K562 (cell line): ENCODE data around the gene CACNA1S. TPM values are rescaled to one million over a fixed set of nuclear protein-coding genes. Genes with fewer than 3 reads are reported as not detected.

Experiments
- ATAC-seq: fragments of 200-7000 bp; cut with Tn5 transposase; 3 replicates; pipeline ENCODE4 v1.9.1; 2020; ENCODE audit warnings: moderate library complexity
- BruUV-seq: library from RNA; stranded (reverse); fragments of 400-500 nt; replicated peaks from 2 replicates; lab custom pipeline; 2021; lab: Mats Ljungman, UMichigan
- CTCF ChIA-PET: fragments of 300-600 bp; formaldehyde crosslinking; extraction: SDS; loops from one replicate; lab custom pipeline; 2021; ENCODE audit warnings: low intra/inter-chr PET ratio; lab: Yijun Ruan, JAX
- POLR2A ChIA-PET: fragments of 300-600, 350-650 bp; sonication (Branson Sonifier 250); formaldehyde crosslinking; extraction: SDS; loops from one replicate; lab custom pipeline; 2021; ENCODE audit warnings: antibody characterized with exemption, inconsistent platforms; lab: Yijun Ruan, JAX
- DNase-seq, 4 experiments: peaks; one replicate each; pipeline versions ENCODE4 v3.0.0 to v3.0.0-alpha.2; 2011 to 2018; ENCODE audit warnings: low spot score in 3 of 4, mixed read lengths in 3 of 4; ENCODE audit errors: extremely low read depth in 1 of 4
- FAIRE-seq: peaks from 2 replicates; lab custom pipeline; 2011; peaks lifted over from hg19 to GRCh38; lab: Jason Lieb, UNC
- H2AFZ ChIP-seq: 2 replicates; pipeline ENCODE4 v1.6.0; 2011; ENCODE audit warnings: low read depth, low read length, control low read depth, inconsistent platforms
- H3K27ac ChIP-seq: fragments of 200-600 bp; 3 replicates; pipeline ENCODE4 v1.8.0; 2011; ENCODE audit warnings: low read depth, mild to moderate bottlenecking, control low read depth, inconsistent platforms, low read length, moderate library complexity, mixed read lengths; ENCODE audit errors: extremely low read depth
- H3K27me3 ChIP-seq, 2 experiments: fragments of 300-600 bp in 1 of 2; 2 replicates in 1 of 2; 3 replicates in 1 of 2; pipeline versions ENCODE4 v1.6.0 to v1.8.0; 2011; ENCODE audit warnings: inconsistent platforms in 2 of 2, low read length in 2 of 2, mild to moderate bottlenecking in 1 of 2, mixed read lengths in 1 of 2, moderate library complexity in 1 of 2; ENCODE audit not compliant: control insufficient read depth in 2 of 2, insufficient read depth in 2 of 2
- H3K36me3 ChIP-seq: fragments of 300-600 bp; 3 replicates; pipeline ENCODE4 v1.8.0; 2011; ENCODE audit warnings: mild to moderate bottlenecking, low read length, inconsistent platforms; ENCODE audit not compliant: control insufficient read depth, insufficient read depth
- H3K4me1 ChIP-seq, 2 experiments: fragments of 200-600 bp in 1 of 2; replicated peaks in 1 of 2; 2 replicates in 1 of 2; 3 replicates in 1 of 2; pipeline versions ENCODE4 v1.5.1 to v1.8.0; 2011; ENCODE audit warnings: inconsistent platforms in 2 of 2, low read length in 2 of 2, mild to moderate bottlenecking in 1 of 2, mixed read lengths in 1 of 2, moderate library complexity in 1 of 2; ENCODE audit not compliant: control insufficient read depth in 2 of 2, insufficient read depth in 2 of 2
- H3K4me2 ChIP-seq: 2 replicates; pipeline ENCODE4 v1.6.1; 2011; ENCODE audit warnings: low read length, control low read depth, inconsistent platforms, mixed read lengths; ENCODE audit not compliant: insufficient read depth
- H3K4me3 ChIP-seq: fragments of 200-600 bp; sonication (generic), shearing (Covaris generic); 2 replicates; pipeline ENCODE4 v1.5.1; 2016; ENCODE audit warnings: control low read depth, inconsistent platforms
- H3K79me2 ChIP-seq: fragments of 200-600 bp; 3 replicates; pipeline ENCODE4 v1.8.0; 2011; ENCODE audit warnings: low read length, inconsistent platforms; ENCODE audit not compliant: control insufficient read depth, insufficient read depth
- H3K9ac ChIP-seq, 2 experiments: 2 replicates each; pipeline versions ENCODE4 v1.6.0 to v1.6.1; 2011; ENCODE audit warnings: low read depth in 2 of 2, low read length in 2 of 2, control low read depth in 1 of 2, inconsistent platforms in 1 of 2, mild to moderate bottlenecking in 1 of 2, mixed read lengths in 1 of 2; ENCODE audit not compliant: insufficient read depth in 1 of 2
- H3K9me1 ChIP-seq: one replicate; pipeline ENCODE4 v1.6.0; 2011; ENCODE audit warnings: inconsistent platforms, mild to moderate bottlenecking, low read length, moderate library complexity; ENCODE audit not compliant: control insufficient read depth, insufficient read depth
- H3K9me3 ChIP-seq: replicated peaks from 2 replicates; pipeline ENCODE4 v1.5.1; 2011; ENCODE audit warnings: low read depth, low read length, inconsistent platforms; ENCODE audit not compliant: control insufficient read depth, insufficient read depth
- H4K20me1 ChIP-seq: replicated peaks from 2 replicates; pipeline ENCODE4 v1.6.1; 2011; ENCODE audit warnings: low read length, inconsistent platforms, mixed read lengths; ENCODE audit not compliant: control insufficient read depth, insufficient read depth
- CBX1 ChIP-seq: sonication (generic); IDR thresholded peaks from 2 replicates; pipeline ENCODE4 v1.6.1; 2016; ENCODE audit warnings: antibody characterized with exemption, low read depth, mild to moderate bottlenecking
- CHD4 ChIP-seq: fragments of 200-600 bp; sonication (generic); IDR thresholded peaks from 3 replicates; pipeline ENCODE4 v1.6.1; 2012; ENCODE audit warnings: low read depth, mild to moderate bottlenecking, mixed read lengths, low read length, inconsistent platforms; ENCODE audit not compliant: insufficient read depth, insufficient replicate concordance, poor library complexity, severe bottlenecking
- CXXC5 ChIP-seq: fragments of 250-450 bp; sonication (Bioruptor Pico); IDR thresholded peaks from 2 replicates; pipeline ENCODE4 v1.8.0; 2022; ENCODE audit warnings: inconsistent platforms, mild to moderate bottlenecking, moderate library complexity
- ESRRA ChIP-seq: fragments of 450-650 bp; IDR thresholded peaks from 2 replicates; pipeline ENCODE4 v1.6.1; 2014; ENCODE audit warnings: low read depth, mild to moderate bottlenecking, moderate library complexity, borderline replicate concordance
- ETV1 ChIP-seq: fragments of 450-650 bp; conservative IDR thresholded peaks from 2 replicates; pipeline ENCODE4 v1.6.1; 2016; ENCODE audit warnings: missing genetic modification characterization, control low read depth, low read depth, missing compliant biosample characterization
- HIVEP1 ChIP-seq: fragments of 250-450 bp; sonication (Bioruptor Pico); IDR thresholded peaks from 2 replicates; pipeline ENCODE4 v1.4.0; 2020; ENCODE audit warnings: mild to moderate bottlenecking
- KAT8 ChIP-seq: fragments of 450-650 bp; IDR thresholded peaks from 2 replicates; pipeline ENCODE4 v1.6.1; 2016; ENCODE audit warnings: low read depth, mild to moderate bottlenecking
- MCM5 ChIP-seq: fragments of 450-650 bp; IDR thresholded peaks from 2 replicates; pipeline ENCODE4 v1.6.1; 2016; ENCODE audit warnings: low read depth
- MYC ChIP-seq, 2 experiments: fragments of 250-450 bp in 1 of 2; sonication (Bioruptor Pico) in 1 of 2; IDR thresholded peaks; 2 replicates each; pipeline versions ENCODE4 v1.5.1 to v1.6.1; 2012 to 2021; ENCODE audit warnings: low read depth in 2 of 2, borderline replicate concordance in 1 of 2, improper control_type of control experiment in 1 of 2, low read length in 1 of 2, mild to moderate bottlenecking in 1 of 2, moderate library complexity in 1 of 2
- MYNN ChIP-seq, 2 experiments: sonication (generic); formaldehyde crosslinking in 1 of 2; IDR thresholded peaks; 2 replicates each; pipeline versions ENCODE4 v1.5.0 to v1.6.1; 2016 to 2020; ENCODE audit warnings: antibody characterized with exemption in 1 of 2, missing genetic modification reagents in 1 of 2
- NBN ChIP-seq: fragments of 450-650 bp; IDR thresholded peaks from 2 replicates; pipeline ENCODE4 v1.6.1; 2016; ENCODE audit warnings: low read depth, mild to moderate bottlenecking
- NUFIP1 ChIP-seq: fragments of 450-650 bp; IDR thresholded peaks from 2 replicates; pipeline ENCODE4 v1.6.1; 2018; ENCODE audit not compliant: partially characterized antibody
- POLR2AphosphoS5 ChIP-seq: IDR thresholded peaks from 2 replicates; pipeline ENCODE4 v1.6.1; 2011; ENCODE audit warnings: mild to moderate bottlenecking, low read depth, low read length, moderate library complexity; ENCODE audit not compliant: control insufficient read depth, insufficient read depth
- RBM14 ChIP-seq: fragments of 200-400 bp; formaldehyde crosslinking; IDR thresholded peaks from 2 replicates; pipeline ENCODE4 v1.6.1; 2018; ENCODE audit warnings: low read depth, mild to moderate bottlenecking, low read length, moderate library complexity, borderline replicate concordance; ENCODE audit not compliant: insufficient read depth
- ZNF589 ChIP-seq: fragments of 200-800 bp; sonication (Bioruptor generic); IDR thresholded peaks from 2 replicates; pipeline ENCODE4 v1.6.1; 2016; ENCODE audit warnings: low read depth, missing genetic modification characterization, missing compliant biosample characterization
- WGBS: fragments of 100-300 bp; shearing (Covaris generic); methylation state at CpG from one replicate; pipeline ENCODE4 v1.1.6; 2016; ENCODE audit warnings: low coverage, mixed read lengths; ENCODE audit not compliant: insufficient coverage; ENCODE audit errors: missing lambda C conversion rate; 5-methylcytosine and 5-hydroxymethylcytosine counted together
- in situ Hi-C: fragments of 300-500 bp; cut with MboI; formaldehyde crosslinking; loops from 4 replicates; pipeline ENCODE4 v1.15.0; 2018; ENCODE audit warnings: inconsistent platforms, mixed read lengths
- intact Hi-C: fragments of 100-400 bp; cut with micrococcal nuclease; formaldehyde crosslinking; loops from 2 replicates; pipeline ENCODE4 v1.14.2; 2022
- polyA plus RNA-seq, 8 experiments: library from polyadenylated mRNA; depleted of rRNA in 4 of 8; stranded (reverse) in 5 of 8; unstranded in 3 of 8; fragments of >200 nt; fragmentation: Nextera tagmentation in 2 of 8; fragmentation: Illumina TruSeq in 1 of 8; extraction: Ambion mirVana in 2 of 8; extraction: Trizol in 1 of 8; gene quantifications; 2 replicates each; pipeline versions ENCODE4 v1.2.1 to v1.2.3, GENCODE V29; 2011 to 2014; ENCODE audit warnings: inconsistent platforms in 1 of 8, missing spikeins in 1 of 8
- total RNA-seq, 7 experiments: library from RNA; depleted of rRNA in 6 of 7; stranded (reverse); fragments of >200 nt in 6 of 7; fragmentation: Illumina TruSeq in 2 of 7; extraction: Trizol in 2 of 7; gene quantifications; 2 replicates each; pipeline versions ENCODE4 v1.2.1 to v1.2.3, GENCODE V29; 2011 to 2021; ENCODE audit warnings: low replicate concordance in 1 of 7
- TF ChIP-seq, protein P1 (sequence below), 2 experiments: fragments of 450-650 bp in 1 of 2; sonication (generic) in 1 of 2; formaldehyde crosslinking in 1 of 2; IDR thresholded peaks in 1 of 2; conservative IDR thresholded peaks in 1 of 2; 2 replicates each; pipeline versions ENCODE4 v1.6.1 to v1.8.1; 2016 to 2023; ENCODE audit warnings: mild to moderate bottlenecking in 2 of 2, moderate library complexity in 2 of 2, inconsistent platforms in 1 of 2, missing genetic modification reagents in 1 of 2
- TF ChIP-seq, protein P2 (sequence below): fragments of 250-450 bp; sonication (Bioruptor Pico); IDR thresholded peaks from 2 replicates; pipeline ENCODE4 v1.9.0; 2021; ENCODE audit warnings: mild to moderate bottlenecking, inconsistent platforms

CACNA1S gene
- total and polyA plus RNA-seq, 9 of the 15 experiments (the other 6 are each of a cell fraction or from before 2014, with no cell fraction given): not detected

DNA sequence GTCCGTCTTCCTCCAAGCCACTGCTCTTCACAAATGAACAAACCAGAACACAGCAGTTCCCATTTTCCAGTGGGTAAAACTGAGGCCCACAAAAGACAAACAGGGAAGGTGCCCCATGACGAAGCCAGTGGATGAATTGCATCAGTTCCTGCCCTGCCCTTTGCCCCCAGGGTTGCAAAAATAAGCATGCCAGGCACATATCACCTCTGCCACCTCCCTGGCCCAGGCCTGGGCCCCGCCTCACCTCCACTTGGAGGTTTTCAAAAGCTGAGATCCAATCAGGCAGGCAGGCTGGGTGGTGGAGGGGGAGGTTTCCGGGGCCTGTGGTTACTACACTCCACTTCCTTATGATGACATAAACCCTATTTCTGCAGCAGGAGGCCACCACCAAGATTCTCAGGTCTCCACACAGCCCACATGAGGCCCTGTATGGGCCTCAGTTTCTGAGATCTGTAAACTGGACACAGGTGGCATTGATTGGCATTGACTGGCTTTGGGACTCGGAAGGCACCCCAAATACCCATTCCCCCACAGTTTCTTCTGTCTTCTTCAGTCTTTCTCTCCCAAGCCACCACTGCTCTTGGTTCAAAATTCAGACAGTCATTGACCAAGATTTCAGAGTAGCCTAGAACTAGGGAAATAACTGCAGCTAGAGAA, 92.8 kb downstream of the CACNA1S start:
- Histone ChIP-seq H3K4me1 (peaks cover 76 to 89% of the 10 kb centered on the region in 2 experiments), H3K27ac (peak overlapping the region; percentile 91)
- TF ChIP-seq POLR2AphosphoS5: peak; percentile 58; the same call in 1 of the 2 replicates
- TF ChIP-seq, protein P1, sequence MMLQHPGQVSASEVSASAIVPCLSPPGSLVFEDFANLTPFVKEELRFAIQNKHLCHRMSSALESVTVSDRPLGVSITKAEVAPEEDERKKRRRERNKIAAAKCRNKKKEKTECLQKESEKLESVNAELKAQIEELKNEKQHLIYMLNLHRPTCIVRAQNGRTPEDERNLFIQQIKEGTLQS (IDR thresholded peaks at IDR 0.05): peak; percentile 88
- TF ChIP-seq, protein P1 (CRISPR knock-in tag; conservative IDR thresholded peaks at IDR 0.05): peak; percentile 59; the same call in 1 of the 2 replicates
- TF ChIP-seq NBN: 0 out of 2 replicates have a peak, but pooled peaks have one; percentile 65
- TF ChIP-seq RBM14: no peak
- peak; percentile 29 for TF ChIP-seq NUFIP1
- TF ChIP-seq CHD4: peak; percentile 89
- no peak for TF ChIP-seq MCM5
- peak; percentile 50; the same call in 1 of the 2 replicates for TF ChIP-seq MYNN (IDR thresholded peaks at IDR 0.05)
- no peak for TF ChIP-seq MYNN (CRISPR knock-in tag; IDR thresholded peaks at IDR 0.05)
- TF ChIP-seq ESRRA: peak; percentile 90
- TF ChIP-seq, protein P2, sequence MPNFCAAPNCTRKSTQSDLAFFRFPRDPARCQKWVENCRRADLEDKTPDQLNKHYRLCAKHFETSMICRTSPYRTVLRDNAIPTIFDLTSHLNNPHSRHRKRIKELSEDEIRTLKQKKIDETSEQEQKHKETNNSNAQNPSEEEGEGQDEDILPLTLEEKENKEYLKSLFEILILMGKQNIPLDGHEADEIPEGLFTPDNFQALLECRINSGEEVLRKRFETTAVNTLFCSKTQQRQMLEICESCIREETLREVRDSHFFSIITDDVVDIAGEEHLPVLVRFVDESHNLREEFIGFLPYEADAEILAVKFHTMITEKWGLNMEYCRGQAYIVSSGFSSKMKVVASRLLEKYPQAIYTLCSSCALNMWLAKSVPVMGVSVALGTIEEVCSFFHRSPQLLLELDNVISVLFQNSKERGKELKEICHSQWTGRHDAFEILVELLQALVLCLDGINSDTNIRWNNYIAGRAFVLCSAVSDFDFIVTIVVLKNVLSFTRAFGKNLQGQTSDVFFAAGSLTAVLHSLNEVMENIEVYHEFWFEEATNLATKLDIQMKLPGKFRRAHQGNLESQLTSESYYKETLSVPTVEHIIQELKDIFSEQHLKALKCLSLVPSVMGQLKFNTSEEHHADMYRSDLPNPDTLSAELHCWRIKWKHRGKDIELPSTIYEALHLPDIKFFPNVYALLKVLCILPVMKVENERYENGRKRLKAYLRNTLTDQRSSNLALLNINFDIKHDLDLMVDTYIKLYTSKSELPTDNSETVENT (CRISPR knock-in tag): no peak
- TF ChIP-seq ETV1 (tag): peak; percentile 93
- TF ChIP-seq HIVEP1: no peak
- TF ChIP-seq ZNF589 (CRISPR knock-in tag): peak; percentile 82; the same call in 1 of the 2 replicates
- no peak for TF ChIP-seq KAT8
- peak; percentile 73; the same call in 1 of the 2 replicates for TF ChIP-seq MYC (IDR thresholded peaks at IDR 0.05; ENCODE audit: low read depth, low read length)
- TF ChIP-seq MYC (CRISPR knock-in tag; IDR thresholded peaks at IDR 0.05; ENCODE audit: borderline replicate concordance, low read depth): no peak
- TF ChIP-seq CBX1: peak; percentile 88
- TF ChIP-seq CXXC5: peak; percentile 29

More for the DNA sequence above, 92.8 kb downstream of the CACNA1S start:
- H3K4me3 ChIP-seq: no peak overlapping the region
- in situ Hi-C loops: no loop called here
- H3K36me3 ChIP-seq: no peaks in the 10 kb centered on the region
- H2AFZ ChIP-seq: peak overlapping the region; percentile 53
- WGBS: 13% methylated on average over 5 of the region's 5 CpGs
- H3K79me2 ChIP-seq: peaks cover 15% of the 10 kb centered on the region
- H3K9me3 ChIP-seq: no peaks in the 10 kb centered on the region
- intact Hi-C loops: no loop called here
- ChIA-PET POLR2A (interaction anchor here (0.7 to 1.9 kb wide), 5 partner anchors 10 to 34 kb away, joined by 3 to 9 read pairs (median 4); no protein-coding TSS in a partner anchor), CTCF (interaction anchor here (1.5 kb wide), 1 partner anchor 67 kb away, joined by 3 read pairs; no protein-coding TSS in a partner anchor)
- FAIRE-seq (peak; percentile 87), DNase-seq (peak; percentile 72 to 92 (median 84)), ATAC-seq (peak; percentile 77)
- H3K4me2 ChIP-seq: peak overlapping the region; percentile 53
- H4K20me1 ChIP-seq: no peaks in the 10 kb centered on the region
- H3K9me1 ChIP-seq: peaks cover 2% of the 10 kb centered on the region
- H3K9ac ChIP-seq: peak overlapping the region; percentile 18 to 61; a peak in 3 of 4 replicates
- TSS peak; percentile 99 for BruUV-seq
- H3K27me3 ChIP-seq: no peaks in the 10 kb centered on the region
